SK-N-SH (cell line): ENCODE data around the gene LONP2. TPM values are rescaled to one million over a fixed set of nuclear protein-coding genes. Genes with fewer than 3 reads are reported as not detected.
A peak's percentile ranks its signal among the peaks of the same experiment; 100 is the strongest.

Experiments
- CTCF ChIA-PET: fragments of 300-600, 350-600 bp; formaldehyde crosslinking; extraction: SDS; loops from one replicate; lab custom pipeline; 2021; lab: Yijun Ruan, JAX
- POLR2A ChIA-PET: fragments of 350-600 bp; sonication (Branson Sonifier 250); formaldehyde crosslinking; extraction: SDS; loops from one replicate; lab custom pipeline; 2020; ENCODE audit warnings: antibody characterized with exemption, inconsistent platforms; lab: Yijun Ruan, JAX
- DNase-seq: peaks from one replicate; pipeline ENCODE4 v3.0.0; 2012
- H2AFZ ChIP-seq: fragments of 200-600 bp; sonication (generic); 2 replicates; pipeline ENCODE4 v1.8.1; 2016; ENCODE audit warnings: antibody characterized with exemption, mild to moderate bottlenecking, low read depth
- H3F3A ChIP-seq: fragments of 200-600 bp; sonication (generic); replicated peaks from 2 replicates; pipeline ENCODE3; 2016; ENCODE audit warnings: antibody characterized with exemption, mild to moderate bottlenecking; ENCODE audit not compliant: insufficient read depth
- H3K27ac ChIP-seq, 2 experiments: fragments of 200-500 bp in 1 of 2; fragments of 200-600 bp in 1 of 2; sonication (Bioruptor generic) in 1 of 2; sonication (generic), shearing (Covaris generic) in 1 of 2; 2 replicates each; pipeline versions ENCODE4 v1.5.1 to v1.6.1; 2014 to 2016; ENCODE audit warnings: low read depth in 2 of 2, inconsistent platforms in 1 of 2, low read length in 1 of 2, mild to moderate bottlenecking in 1 of 2, mixed read lengths in 1 of 2
- H3K27me3 ChIP-seq: fragments of 200-600 bp; sonication (generic), shearing (Covaris generic); 2 replicates; pipeline ENCODE4 v1.6.1; 2016; ENCODE audit warnings: mixed run types; ENCODE audit not compliant: insufficient read depth
- H3K36me3 ChIP-seq, 2 experiments: fragments of 200-500 bp in 1 of 2; fragments of 200-600 bp in 1 of 2; sonication (Bioruptor generic) in 1 of 2; sonication (generic) in 1 of 2; replicated peaks in 1 of 2; 2 replicates each; pipeline versions ENCODE3 to v1.5.1; 2014 to 2016; ENCODE audit warnings: low read length in 1 of 2, mild to moderate bottlenecking in 1 of 2; ENCODE audit not compliant: insufficient read depth in 2 of 2, control insufficient read depth in 1 of 2
- H3K4me1 ChIP-seq, 2 experiments: fragments of 200-500 bp in 1 of 2; fragments of 200-600 bp in 1 of 2; sonication (Bioruptor generic) in 1 of 2; sonication (generic), shearing (Covaris generic) in 1 of 2; 2 replicates each; pipeline versions ENCODE4 v1.5.1 to v1.6.1; 2014 to 2016; ENCODE audit warnings: low read depth in 1 of 2, low read length in 1 of 2, mixed run types in 1 of 2; ENCODE audit not compliant: insufficient read depth in 2 of 2, control insufficient read depth in 1 of 2
- H3K4me2 ChIP-seq: fragments of 200-600 bp; sonication (generic), shearing (Covaris generic); 2 replicates; pipeline ENCODE4 v1.6.1; 2017; ENCODE audit warnings: mixed run types
- H3K4me3 ChIP-seq, 2 experiments: fragments of 200-500 bp in 1 of 2; fragments of 200-600 bp in 1 of 2; sonication (Bioruptor generic) in 1 of 2; sonication (generic), shearing (Covaris generic) in 1 of 2; 2 replicates each; pipeline versions ENCODE4 v1.5.1 to v1.8.1; 2014 to 2016; ENCODE audit warnings: low read depth in 2 of 2, inconsistent platforms in 1 of 2, low read length in 1 of 2, mild to moderate bottlenecking in 1 of 2, mixed read lengths in 1 of 2, moderate library complexity in 1 of 2
- H3K79me2 ChIP-seq: fragments of 200-600 bp; sonication (generic); 2 replicates; pipeline ENCODE4 v1.8.1; 2017; ENCODE audit warnings: mild to moderate bottlenecking; ENCODE audit not compliant: insufficient read depth
- H3K9ac ChIP-seq: fragments of 200-600 bp; sonication (generic); 2 replicates; pipeline ENCODE4 v1.6.1; 2017; ENCODE audit warnings: mixed run types
- H3K9me2 ChIP-seq: fragments of 200-600 bp; sonication (generic); 2 replicates; pipeline ENCODE4 v1.6.1; 2017; ENCODE audit warnings: mixed run types
- H3K9me3 ChIP-seq: fragments of 200-600 bp; sonication (generic); 2 replicates; pipeline ENCODE4 v1.6.1; 2017; ENCODE audit warnings: mixed run types, mild to moderate bottlenecking, moderate library complexity
- H4K20me1 ChIP-seq: fragments of 200-600 bp; sonication (generic); 2 replicates; pipeline ENCODE4 v1.6.1; 2017; ENCODE audit warnings: mild to moderate bottlenecking, mixed run types; ENCODE audit not compliant: insufficient read depth
- FOXJ3 ChIP-seq: sonication (generic); formaldehyde crosslinking; IDR thresholded peaks from 2 replicates; pipeline ENCODE4 v1.5.1; 2020; ENCODE audit warnings: mild to moderate bottlenecking, missing genetic modification reagents
- GABPA ChIP-seq: IDR thresholded peaks from 2 replicates; pipeline ENCODE4 v1.4.0; 2012; ENCODE audit warnings: low read depth, mild to moderate bottlenecking
- GATA2 ChIP-seq: sonication (generic); formaldehyde crosslinking; IDR thresholded peaks from 2 replicates; pipeline ENCODE4 v1.5.0; 2020; ENCODE audit warnings: mild to moderate bottlenecking, missing genetic modification reagents
- MXI1 ChIP-seq: IDR thresholded peaks from 2 replicates; pipeline ENCODE4 v1.6.1; 2012; ENCODE audit warnings: mild to moderate bottlenecking, low read depth, low read length, improper control_type of control experiment
- NFIC ChIP-seq: IDR thresholded peaks from 2 replicates; pipeline ENCODE4 v1.4.0; 2012; ENCODE audit warnings: borderline replicate concordance
- POLR2AphosphoS5 ChIP-seq: IDR thresholded peaks from 2 replicates; pipeline ENCODE4 v1.6.1; 2012; ENCODE audit warnings: low read depth, low read length
- RXRA ChIP-seq: IDR thresholded peaks from 2 replicates; pipeline ENCODE4 v1.4.0; 2012; ENCODE audit warnings: low read depth, mild to moderate bottlenecking, borderline replicate concordance
- SIN3A ChIP-seq: IDR thresholded peaks from 2 replicates; pipeline ENCODE4 v1.6.1; 2012; ENCODE audit warnings: low read depth, mild to moderate bottlenecking, low read length, moderate library complexity, borderline replicate concordance
- WGBS: methylation state at CpG from one replicate; pipeline ENCODE4 v1.1.6; 2017; ENCODE audit warnings: low lambda C conversion rate; 5-methylcytosine and 5-hydroxymethylcytosine counted together
- polyA plus RNA-seq, 3 experiments: library from polyadenylated mRNA; depleted of rRNA; stranded (reverse); fragments of >200 nt; gene quantifications; 2 replicates each; pipeline ENCODE4 v1.2.3, GENCODE V29; 2012
- TF ChIP-seq, protein P1 (sequence below): IDR thresholded peaks from 2 replicates; pipeline ENCODE4; 2012

LONP2 gene
- polyA plus RNA-seq, 1 of the 3 experiments (the other 2 are of a cell fraction) = 22.4 TPM

DNA sequence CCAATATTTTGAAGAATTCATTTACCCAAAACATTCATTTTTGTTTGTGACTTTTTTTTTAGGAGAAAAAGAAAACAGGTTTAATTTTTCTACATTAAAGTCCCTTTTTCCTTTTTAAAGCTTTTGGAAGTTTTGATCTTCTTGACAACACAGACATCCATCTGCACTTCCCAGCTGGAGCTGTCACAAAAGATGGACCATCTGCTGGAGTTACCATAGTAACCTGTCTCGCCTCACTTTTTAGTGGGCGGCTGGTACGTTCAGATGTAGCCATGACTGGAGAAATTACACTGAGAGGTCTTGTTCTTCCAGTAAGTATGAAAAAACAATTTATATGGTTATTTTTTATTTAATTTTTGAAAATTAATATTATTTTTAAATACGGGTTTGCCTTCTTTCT lies 103.9 kb downstream of the LONP2 start:
- TF ChIP-seq MXI1 (peak; percentile 35; the same call in 1 of the 2 replicates), POLR2AphosphoS5 (no peak)
- TF ChIP-seq, all 33 proteins: peak for 1
- CTCF ChIA-PET = interaction anchor here (1.1 to 5.6 kb wide), 2 partner anchors 263 to 275 kb away, joined by 3 to 29 read pairs; no protein-coding TSS in a partner anchor
- no peak overlapping the region for H3K4me3 ChIP-seq
- no peak overlapping the region for H2AFZ ChIP-seq
- H3K27me3 ChIP-seq = no peaks in the 10 kb centered on the region
- DNase-seq = peak; percentile 50
- H4K20me1 ChIP-seq = no peaks in the 10 kb centered on the region
- no peak overlapping the region; a peak in 1 of 4 replicates for H3K27ac ChIP-seq
- no peaks in the 10 kb centered on the region for H3K9me2 ChIP-seq
- no peaks in the 10 kb centered on the region; a peak in 1 of 4 replicates for H3K4me1 ChIP-seq
- no peak overlapping the region for H3K9ac ChIP-seq
- WGBS = 87% methylated on average over 4 of the region's 4 CpGs
- H3K36me3 ChIP-seq = peaks cover 37 to 54% of the 10 kb centered on the region in 2 experiments
- no peaks in the 10 kb centered on the region for H3K9me3 ChIP-seq
- no peak overlapping the region for H3K4me2 ChIP-seq
- POLR2A ChIA-PET = no interaction called here
- peaks cover 3% of the 10 kb centered on the region for H3F3A ChIP-seq
- peaks cover 15% of the 10 kb centered on the region; the same call in 1 of the 2 replicates for H3K79me2 ChIP-seq

DNA sequence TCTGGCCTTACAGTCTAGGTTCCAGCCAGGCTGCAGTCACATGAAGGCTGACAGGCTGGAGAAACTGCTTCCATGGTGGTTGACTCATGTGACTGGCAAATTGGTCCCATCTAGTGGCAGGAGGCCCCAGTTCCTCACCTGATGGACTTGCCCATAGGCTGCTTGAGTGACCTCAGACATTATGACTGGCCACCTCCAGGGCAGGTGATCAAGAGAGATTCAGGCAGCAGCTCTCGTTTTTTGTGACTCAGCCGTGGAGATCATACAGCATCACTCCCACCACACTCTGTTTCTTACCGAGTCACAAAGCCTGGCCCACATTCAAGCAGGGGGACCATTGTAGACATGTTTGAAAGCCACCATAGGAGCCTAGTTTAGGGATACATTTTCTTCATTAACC lies 106.6 kb downstream of the LONP2 start:
- no peaks in the 10 kb centered on the region for H3K9me2 ChIP-seq
- no peak overlapping the region for H3K4me3 ChIP-seq
- H4K20me1 ChIP-seq = no peaks in the 10 kb centered on the region
- peaks cover 20% of the 10 kb centered on the region for H3K79me2 ChIP-seq
- H3K27ac ChIP-seq = no peak overlapping the region
- no peaks in the 10 kb centered on the region; a peak in 1 of 4 replicates for H3K4me1 ChIP-seq
- no peak for DNase-seq
- no peak overlapping the region for H3K9ac ChIP-seq
- no peak overlapping the region for H2AFZ ChIP-seq
- 84% methylated on average over 3 of the region's 3 CpGs for WGBS
- no peaks in the 10 kb centered on the region for H3K27me3 ChIP-seq
- no peaks in the 10 kb centered on the region for H3K9me3 ChIP-seq
- TF ChIP-seq FOXJ3 (no peak), GABPA (no peak)
- ChIA-PET CTCF (interaction anchor here (0.7 to 5.6 kb wide), 3 partner anchors 10 to 1001 kb away, joined by 3 to 29 read pairs (median 11); no protein-coding TSS in a partner anchor), POLR2A (no interaction called here)
- peaks cover 35 to 45% of the 10 kb centered on the region in 2 experiments for H3K36me3 ChIP-seq
- peaks cover 3% of the 10 kb centered on the region for H3F3A ChIP-seq
- H3K4me2 ChIP-seq = no peak overlapping the region

DNA sequence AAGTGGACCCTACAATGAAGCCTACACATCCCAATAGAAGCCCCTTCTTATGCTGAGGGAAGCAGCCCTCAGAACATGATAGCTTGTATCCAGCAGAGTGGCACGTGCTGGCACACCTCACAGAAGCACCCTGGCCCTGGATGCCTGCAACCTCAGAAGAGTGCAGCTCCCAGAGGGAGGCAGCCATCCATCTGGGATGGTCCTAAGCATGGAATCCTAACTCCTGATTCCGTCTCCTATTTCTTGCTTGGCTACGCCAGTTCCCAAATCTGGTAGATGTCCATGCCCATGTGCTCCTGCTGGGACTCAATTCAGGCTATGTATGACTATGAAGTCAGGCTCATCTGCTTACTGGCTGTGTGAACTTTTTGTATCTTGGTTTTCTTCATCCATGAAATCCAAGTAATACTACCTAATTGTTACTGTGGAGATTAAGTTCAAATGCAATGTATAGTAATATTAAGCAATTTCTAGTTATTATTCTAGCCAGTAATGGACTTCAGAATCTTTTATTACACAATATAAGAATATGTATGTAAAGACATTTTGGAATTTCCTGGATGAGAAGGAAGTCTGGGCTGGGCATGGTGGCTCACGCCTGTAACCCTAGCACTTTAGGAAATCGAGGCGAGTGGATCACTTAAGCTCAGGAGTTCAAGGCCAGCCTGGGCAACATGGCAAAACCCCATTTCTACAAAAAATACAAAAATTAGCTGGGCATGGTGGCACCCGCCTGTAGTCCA lies 108.7 kb downstream of the LONP2 start:
- 87% methylated on average over 7 of the region's 7 CpGs for WGBS
- Histone ChIP-seq H4K20me1 (peaks cover 17% of the 10 kb centered on the region; the same call in 1 of the 2 replicates), H3K9me2 (no peaks in the 10 kb centered on the region), H3K9ac (no peak overlapping the region), H2AFZ (no peak overlapping the region), H3F3A (peaks cover 3% of the 10 kb centered on the region), H3K27ac (no peak overlapping the region), H3K4me1 (no peaks in the 10 kb centered on the region), H3K36me3 (peaks cover 43 to 50% of the 10 kb centered on the region in 2 experiments), H3K79me2 (peaks cover 41% of the 10 kb centered on the region), H3K4me2 (no peak overlapping the region), H3K9me3 (no peaks in the 10 kb centered on the region), H3K27me3 (no peaks in the 10 kb centered on the region), H3K4me3 (no peak overlapping the region)
- POLR2A ChIA-PET = no interaction called here
- CTCF ChIA-PET = interaction anchor here (0.6 to 1.8 kb wide), 12 partner anchors 12 to 895 kb away, joined by 3 to 8 read pairs (median 4); no protein-coding TSS in a partner anchor
- no peak for TF ChIP-seq MXI1
- TF ChIP-seq, protein P1, sequence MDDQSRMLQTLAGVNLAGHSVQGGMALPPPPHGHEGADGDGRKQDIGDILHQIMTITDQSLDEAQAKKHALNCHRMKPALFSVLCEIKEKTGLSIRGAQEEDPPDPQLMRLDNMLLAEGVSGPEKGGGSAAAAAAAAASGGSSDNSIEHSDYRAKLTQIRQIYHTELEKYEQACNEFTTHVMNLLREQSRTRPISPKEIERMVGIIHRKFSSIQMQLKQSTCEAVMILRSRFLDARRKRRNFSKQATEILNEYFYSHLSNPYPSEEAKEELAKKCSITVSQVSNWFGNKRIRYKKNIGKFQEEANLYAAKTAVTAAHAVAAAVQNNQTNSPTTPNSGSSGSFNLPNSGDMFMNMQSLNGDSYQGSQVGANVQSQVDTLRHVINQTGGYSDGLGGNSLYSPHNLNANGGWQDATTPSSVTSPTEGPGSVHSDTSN = no peak
- TF ChIP-seq GATA2 (CRISPR knock-in tag) = no peak
- TF ChIP-seq RXRA = no peak
- TF ChIP-seq NFIC = no peak
- no peak for TF ChIP-seq SIN3A
- DNase-seq = no peak
